Measurements from ENCODE around the gene GSE1. TPM values are rescaled to one million over a fixed set of nuclear protein-coding genes. Genes with fewer than 3 reads are reported as not detected.

Gene GSE1
- total RNA-seq, 1 experiment from 2014 or later, result 90.2 TPM

DNA sequence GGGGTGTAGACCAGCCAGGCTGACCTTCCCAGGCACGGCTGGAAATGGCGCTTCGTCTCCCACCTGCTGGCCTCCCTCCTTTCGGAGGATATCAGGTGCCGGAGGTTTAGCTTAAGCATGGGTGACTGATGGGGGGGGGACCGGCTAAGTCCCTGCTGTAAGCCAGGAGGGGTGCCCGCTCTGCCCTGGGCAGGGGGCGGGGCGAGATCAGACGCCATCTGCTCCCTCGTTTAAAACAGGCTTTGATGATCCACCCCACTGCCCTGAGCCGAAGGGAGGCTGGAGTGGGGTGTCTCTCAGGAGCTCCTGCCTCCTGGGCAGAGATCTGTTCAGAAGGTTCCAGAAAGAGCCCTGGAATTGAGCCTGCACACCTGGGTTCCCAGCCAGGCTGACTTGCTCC lies 111.8 kb downstream of the GSE1 start:
- H3K9me2 ChIP-seq (ENCODE audit: insufficient read depth), result no peaks in the 10 kb centered on the region
- no TSS peak for BruUV-seq (replicated peaks)
- ChIA-PET CTCF (no interaction called here), POLR2A (no interaction called here), RAD21 (ENCODE audit: low non-redundant PET in 1 of 2, low total read pairs in 2 of 2, uncharacterized antibody in 2 of 2, unreplicated experiment in 2 of 2) (no interaction called here)
- H3K4me2 ChIP-seq (ENCODE audit: low read length), result no peak overlapping the region
- H3K27ac ChIP-seq (ENCODE audit: low read depth, low read length), result no peak overlapping the region
- DNase-seq (ENCODE audit: low read depth, low spot score) (no peak), ATAC-seq (no peak)
- intact Hi-C loops (cut with micrococcal nuclease), result no loop called here
- no peak overlapping the region for H3K9ac ChIP-seq (ENCODE audit: low read length)
- TF ChIP-seq FOSL1 (IDR thresholded peaks at IDR 0.05; ENCODE audit: low read depth), result no peak
- TF ChIP-seq, protein P1, sequence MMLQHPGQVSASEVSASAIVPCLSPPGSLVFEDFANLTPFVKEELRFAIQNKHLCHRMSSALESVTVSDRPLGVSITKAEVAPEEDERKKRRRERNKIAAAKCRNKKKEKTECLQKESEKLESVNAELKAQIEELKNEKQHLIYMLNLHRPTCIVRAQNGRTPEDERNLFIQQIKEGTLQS (IDR thresholded peaks at IDR 0.05), result no peak
- no peak for TF ChIP-seq EZH2phosphoT487 (IDR thresholded peaks at IDR 0.05; ENCODE audit: borderline replicate concordance)
- no peak for TF ChIP-seq EZH2 (IDR thresholded peaks at IDR 0.05)
- TF ChIP-seq SRF (IDR thresholded peaks at IDR 0.05; ENCODE audit: low read depth), result no peak
- no peak for TF ChIP-seq RAD21 (IDR thresholded peaks at IDR 0.05; ENCODE audit: low read depth)
- TF ChIP-seq ZNF274 (IDR thresholded peaks at IDR 0.05; ENCODE audit: low read depth, low read length), result no peak
- no peak for TF ChIP-seq CEBPB (IDR thresholded peaks at IDR 0.05; ENCODE audit: low read depth)
- no peak overlapping the region for H3K4me3 ChIP-seq (replicated peaks in 1 of 2; ENCODE audit: low read depth in 1 of 2, low read length in 2 of 2)
- no peak overlapping the region for H2AFZ ChIP-seq (ENCODE audit: low read depth, low read length, poor library complexity, severe bottlenecking)
- no peaks in the 10 kb centered on the region; the same call in 1 of the 2 replicates for H3K79me2 ChIP-seq (ENCODE audit: insufficient read depth, low read length)
- H3K27me3 ChIP-seq (ENCODE audit: insufficient read depth, low read length), result no peaks in the 10 kb centered on the region
- H3K9me3 ChIP-seq (ENCODE audit: control insufficient read depth in 1 of 2, insufficient read depth in 1 of 2, low read depth in 1 of 2, low read length in 2 of 2), result no peaks in the 10 kb centered on the region
- peaks cover 19 to 29% of the 10 kb centered on the region in 2 experiments for H3K4me1 ChIP-seq (ENCODE audit: control insufficient read depth in 1 of 2, insufficient read depth in 2 of 2, low read length in 2 of 2)
- peaks cover 0 to 10% of the 10 kb centered on the region in 2 experiments; a peak in 1 of 4 replicates for H3K36me3 ChIP-seq (ENCODE audit: control insufficient read depth in 1 of 2, insufficient read depth in 2 of 2, low read length in 2 of 2)
- no peaks in the 10 kb centered on the region for H4K20me1 ChIP-seq (ENCODE audit: insufficient read depth)

Other genes starting within 250 kb of the GSE1 start
- 53.3 TPM for gene GINS2, start 75.6 kb downstream of the GSE1 start, total RNA-seq (2021; ENCODE audit: unreplicated experiment)
- 30.0 TPM for gene C16orf74, start 137.8 kb downstream of the GSE1 start, total RNA-seq (2021; ENCODE audit: unreplicated experiment)
- 73.0 TPM for gene EMC8, start 186.2 kb downstream of the GSE1 start, total RNA-seq (2021; ENCODE audit: unreplicated experiment)
- gene COX4I1, start 186.4 kb downstream of the GSE1 start, total RNA-seq (2021; ENCODE audit: unreplicated experiment), result 839 TPM